H1 (cell line): Measurements from ENCODE around the gene IL1RAPL1. TPM values are rescaled to one million over a fixed set of nuclear protein-coding genes. Genes with fewer than 3 reads are reported as not detected.

Source experiments
- CTCF ChIA-PET: fragments of 300-600 bp; sonication (Branson Sonifier 250); formaldehyde crosslinking; loops from one replicate; lab custom pipeline; 2021; ENCODE audit not compliant: partially characterized antibody; lab: Charles Lee
- POLR2A ChIA-PET: fragments of 300-600 bp; sonication (Branson Sonifier 250); formaldehyde crosslinking; loops from one replicate; lab custom pipeline; 2021; ENCODE audit warnings: inconsistent platforms; ENCODE audit not compliant: partially characterized antibody; lab: Charles Lee
- DNase-seq, 2 experiments: peaks; one replicate each; pipeline versions ENCODE4 v3.0.0 to v3.0.0-alpha.2; 2010 to 2022; ENCODE audit warnings: low spot score in 2 of 2, low read depth in 1 of 2, mixed read lengths in 1 of 2
- FAIRE-seq: peaks from 2 replicates; lab custom pipeline; 2011; peaks lifted over from hg19 to GRCh38; lab: Jason Lieb, UNC
- H2AFZ ChIP-seq: 2 replicates; pipeline ENCODE4 v1.8.1; 2012; ENCODE audit warnings: low read length, inconsistent platforms
- H2AK5ac ChIP-seq: 2 replicates; pipeline ENCODE4 v1.6.1; 2013; ENCODE audit warnings: low read depth, low read length
- H2BK120ac ChIP-seq: replicated peaks from 2 replicates; pipeline ENCODE3; 2013; ENCODE audit warnings: low read depth, low read length, inconsistent platforms
- H2BK12ac ChIP-seq: 2 replicates; pipeline ENCODE4 v1.6.1; 2013; ENCODE audit warnings: low read depth, low read length
- H2BK15ac ChIP-seq: 2 replicates; pipeline ENCODE4 v1.6.1; 2013; ENCODE audit warnings: low read length
- H2BK20ac ChIP-seq: 2 replicates; pipeline ENCODE4 v1.6.1; 2013; ENCODE audit warnings: low read length
- H2BK5ac ChIP-seq: 2 replicates; pipeline ENCODE4 v1.6.1; 2013; ENCODE audit warnings: low read depth, low read length
- H3K14ac ChIP-seq: 2 replicates; pipeline ENCODE4 v1.6.1; 2013; ENCODE audit warnings: inconsistent platforms; ENCODE audit not compliant: insufficient read length
- H3K18ac ChIP-seq: 2 replicates; pipeline ENCODE4 v1.6.1; 2013; ENCODE audit warnings: low read length; ENCODE audit errors: extremely low read depth
- H3K23ac ChIP-seq: 2 replicates; pipeline ENCODE4 v1.6.1; 2013; ENCODE audit warnings: inconsistent platforms; ENCODE audit not compliant: insufficient read length
- H3K23me2 ChIP-seq: 2 replicates; pipeline ENCODE4 v1.6.1; 2013; ENCODE audit warnings: low read depth, low read length
- H3K27ac ChIP-seq: 2 replicates; pipeline ENCODE4 v1.6.1; 2011; ENCODE audit warnings: low read depth, low read length, inconsistent platforms
- H3K27me3 ChIP-seq, 4 experiments: replicated peaks in 1 of 4; 1 replicate in 1 of 4; 2 replicates in 3 of 4; pipeline versions ENCODE4 v1.6.1 to v1.8.1; 2011 to 2013; ENCODE audit warnings: low read length in 3 of 4, mild to moderate bottlenecking in 3 of 4, inconsistent platforms in 2 of 4, mixed read lengths in 2 of 4, moderate library complexity in 1 of 4; ENCODE audit not compliant: control insufficient read depth in 3 of 4, insufficient read depth in 3 of 4; ENCODE audit errors: extremely low read depth in 1 of 4
- H3K36me3 ChIP-seq, 4 experiments: 2 replicates each; pipeline versions ENCODE4 v1.6.1 to v1.8.1; 2011 to 2013; ENCODE audit warnings: mild to moderate bottlenecking in 4 of 4, low read length in 3 of 4, moderate library complexity in 2 of 4, control low read depth in 1 of 4, inconsistent platforms in 1 of 4; ENCODE audit not compliant: insufficient read depth in 4 of 4, control insufficient read depth in 2 of 4
- H3K4ac ChIP-seq: replicated peaks from 2 replicates; pipeline ENCODE3; 2013; ENCODE audit warnings: low read length, low read depth, mixed read lengths, inconsistent platforms; ENCODE audit not compliant: insufficient read length
- H3K4me1 ChIP-seq, 4 experiments: replicated peaks in 1 of 4; 1 replicate in 1 of 4; 2 replicates in 3 of 4; pipeline versions ENCODE4 v1.6.1 to v1.8.1; 2011 to 2013; ENCODE audit warnings: low read length in 3 of 4, inconsistent platforms in 2 of 4, mixed read lengths in 1 of 4; ENCODE audit not compliant: insufficient read depth in 4 of 4, control insufficient read depth in 3 of 4
- H3K4me2 ChIP-seq, 2 experiments: 2 replicates each; pipeline versions ENCODE4 v1.6.1 to v1.8.1; 2011 to 2013; ENCODE audit warnings: low read depth in 2 of 2, low read length in 2 of 2, control low read depth in 1 of 2, inconsistent platforms in 1 of 2, mild to moderate bottlenecking in 1 of 2; ENCODE audit not compliant: insufficient read depth in 1 of 2
- H3K4me3 ChIP-seq, 4 experiments: fragments of 200-600, 300-600 bp in 1 of 4; sonication (generic), shearing (Covaris generic), sonication (Bioruptor Twin) in 1 of 4; 2 replicates each; pipeline versions ENCODE4 v1.5.1 to v1.8.1; 2011 to 2016; ENCODE audit warnings: low read length in 4 of 4, low read depth in 3 of 4, control low read depth in 2 of 4, inconsistent platforms in 2 of 4, mild to moderate bottlenecking in 2 of 4, mixed read lengths in 1 of 4, moderate library complexity in 1 of 4; ENCODE audit not compliant: insufficient read depth in 2 of 4; ENCODE audit errors: extremely low read depth in 1 of 4
- H3K56ac ChIP-seq: replicated peaks from 2 replicates; pipeline ENCODE3; 2013; ENCODE audit warnings: low read depth, mild to moderate bottlenecking, mixed read lengths, low read length, inconsistent platforms; ENCODE audit not compliant: insufficient read length
- H3K79me1 ChIP-seq: 2 replicates; pipeline ENCODE4 v1.6.1; 2013; ENCODE audit warnings: low read depth, low read length, control low read depth
- H3K79me2 ChIP-seq, 2 experiments: 2 replicates each; pipeline versions ENCODE4 v1.6.1 to v1.8.1; 2012 to 2013; ENCODE audit warnings: low read length in 2 of 2, mild to moderate bottlenecking in 2 of 2, inconsistent platforms in 1 of 2; ENCODE audit not compliant: insufficient read depth in 2 of 2, control insufficient read depth in 1 of 2
- H3K9ac ChIP-seq, 4 experiments: replicated peaks in 1 of 4; 1 replicate in 1 of 4; 2 replicates in 3 of 4; pipeline versions ENCODE4 v1.6.1 to v1.8.1; 2011 to 2013; ENCODE audit warnings: low read depth in 3 of 4, low read length in 3 of 4, control low read depth in 2 of 4, mild to moderate bottlenecking in 2 of 4, moderate library complexity in 2 of 4, inconsistent platforms in 1 of 4; ENCODE audit errors: extremely low read depth in 1 of 4
- H3K9me3 ChIP-seq, 2 experiments: 2 replicates each; pipeline versions ENCODE4 v1.6.1 to v1.8.1; 2012 to 2013; ENCODE audit warnings: mild to moderate bottlenecking in 2 of 2, moderate library complexity in 2 of 2, control low read depth in 1 of 2, inconsistent platforms in 1 of 2, low read depth in 1 of 2, low read length in 1 of 2, mixed read lengths in 1 of 2; ENCODE audit not compliant: insufficient read depth in 2 of 2
- H4K20me1 ChIP-seq, 2 experiments: replicated peaks in 1 of 2; 2 replicates each; pipeline versions ENCODE3 to v1.8.1; 2011 to 2013; ENCODE audit warnings: inconsistent platforms in 2 of 2, low read length in 2 of 2, mild to moderate bottlenecking in 1 of 2; ENCODE audit not compliant: insufficient read depth in 2 of 2, control insufficient read depth in 1 of 2
- H4K5ac ChIP-seq: 2 replicates; pipeline ENCODE4 v1.6.1; 2013; ENCODE audit warnings: low read length, low read depth, mixed read lengths, inconsistent platforms; ENCODE audit not compliant: insufficient read length
- H4K8ac ChIP-seq: 2 replicates; pipeline ENCODE4 v1.8.0; 2013; ENCODE audit warnings: mild to moderate bottlenecking, moderate library complexity, low read length, inconsistent platforms; ENCODE audit not compliant: insufficient read depth; ENCODE audit errors: extremely low read depth
- H4K91ac ChIP-seq: replicated peaks from 2 replicates; pipeline ENCODE3; 2013; ENCODE audit warnings: low read length, mixed read lengths, inconsistent platforms; ENCODE audit not compliant: insufficient read length
- KDM1A ChIP-seq: fragments of 200-600, 300-600 bp; sonication (generic); IDR thresholded peaks from 2 replicates; pipeline ENCODE4 v1.7.1; 2016; ENCODE audit warnings: mild to moderate bottlenecking, low read length, borderline replicate concordance
- MAFK ChIP-seq: IDR thresholded peaks from 2 replicates; pipeline ENCODE4 v1.6.1; 2012; ENCODE audit warnings: low read depth, mild to moderate bottlenecking, improper control_type of control experiment, low read length
- POU5F1 ChIP-seq: IDR thresholded peaks from 2 replicates; pipeline ENCODE4 v1.6.1; 2011; ENCODE audit warnings: low read depth, mild to moderate bottlenecking, low read length, moderate library complexity
- RXRA ChIP-seq: IDR thresholded peaks from 2 replicates; pipeline ENCODE4 v1.6.1; 2011; ENCODE audit warnings: low read depth, mild to moderate bottlenecking, low read length, moderate library complexity; ENCODE audit not compliant: insufficient read depth
- WGBS, 2 experiments: shearing (Covaris generic) in 1 of 2; methylation state at CpG; one replicate each; pipeline versions ENCODE4 v1.1.6 to v1.1.7; 2013 to 2015; ENCODE audit warnings: low lambda C conversion rate in 2 of 2, mixed read lengths in 2 of 2, inconsistent platforms in 1 of 2, low coverage in 1 of 2, missing lambda C conversion rate in 1 of 2; ENCODE audit not compliant: insufficient replicate concordance in 2 of 2, insufficient coverage in 1 of 2, insufficient read length in 1 of 2; ENCODE audit errors: extremely low coverage in 1 of 2, missing lambda C conversion rate in 1 of 2; 5-methylcytosine and 5-hydroxymethylcytosine counted together
- polyA plus RNA-seq, 7 experiments: library from polyadenylated mRNA; depleted of rRNA in 3 of 7; stranded (reverse) in 5 of 7; unstranded in 2 of 7; fragments of >200 nt in 5 of 7; fragments of 200-250 nt in 2 of 7; gene quantifications; 1 replicate in 5 of 7; 2 replicates in 1 of 7; 4 replicates in 1 of 7; pipeline versions ENCODE4 v1.2.1 to v1.2.3, GENCODE V29; 2011 to 2013; ENCODE audit warnings: missing spikeins in 2 of 7, mixed read lengths in 2 of 7
- total RNA-seq: library from RNA; stranded (reverse); fragmentation: NEBNext Ultra II Directional; extraction: Animal tissue kit (Norgen Biotek cat#: 25700); gene quantifications from 2 replicates; pipeline ENCODE4 v1.2.1, GENCODE V29; 2021

Gene IL1RAPL1
- total and polyA plus RNA-seq, 2 of the 8 experiments (the other 6 are each of a cell fraction or from before 2014, with no cell fraction given) = 0.11 to 0.35 TPM

- no peaks in the 10 kb centered on the region for H3K23me2 ChIP-seq
- no peak overlapping the region for H2BK15ac ChIP-seq
- H3K23ac ChIP-seq = no peak overlapping the region
- H3K4ac ChIP-seq = no peak overlapping the region
- no peaks in the 10 kb centered on the region for H3K4me1 ChIP-seq
- H3K56ac ChIP-seq = no peak overlapping the region
- no peak overlapping the region for H3K27ac ChIP-seq
- no peaks in the 10 kb centered on the region for H4K20me1 ChIP-seq
- FAIRE-seq (no peak), DNase-seq (no peak)
- H3K27me3 ChIP-seq = no peaks in the 10 kb centered on the region
- no peaks in the 10 kb centered on the region for H3K79me2 ChIP-seq
- no peak overlapping the region for H2AK5ac ChIP-seq
- no peak overlapping the region for H2BK120ac ChIP-seq
- no peaks in the 10 kb centered on the region for H3K36me3 ChIP-seq
- H3K14ac ChIP-seq = no peak overlapping the region
- H2BK5ac ChIP-seq = no peak overlapping the region
- ChIA-PET POLR2A (no interaction called here), CTCF (interaction anchor here (0.8 kb wide), 1 partner anchor 46 kb away, joined by 3 read pairs; no protein-coding TSS in a partner anchor)
- no peak overlapping the region for H3K9ac ChIP-seq
- H2BK20ac ChIP-seq = no peak overlapping the region
- H3K4me2 ChIP-seq = no peak overlapping the region
- H2AFZ ChIP-seq = no peak overlapping the region
- no peak overlapping the region for H4K91ac ChIP-seq
- no peak overlapping the region for H3K4me3 ChIP-seq
- no peak for TF ChIP-seq MAFK
- TF ChIP-seq KDM1A = no peak
- TF ChIP-seq RXRA = no peak
- no peak for TF ChIP-seq POU5F1
- H4K5ac ChIP-seq = no peak overlapping the region
- H3K18ac ChIP-seq = no peak overlapping the region
- H3K79me1 ChIP-seq = no peaks in the 10 kb centered on the region
- H3K9me3 ChIP-seq = no peaks in the 10 kb centered on the region
- no peak overlapping the region for H4K8ac ChIP-seq
- WGBS, 2 experiments = 88% methylated on average over 2 of the region's 2 CpGs; no CpG with 5 or more reads in 1 of the 2 experiments
- no peak overlapping the region for H2BK12ac ChIP-seq
Measured at GRCh38 chrX:29834311-29834710, 1247.1 kb downstream of the IL1RAPL1 start.
